Esophagus muscularis mucosa (tissue), 4 donors: ENCODE results near the gene PSME1.

Experiments used
- EP300 ChIP-seq: sonication (generic); formaldehyde crosslinking; IDR thresholded peaks from one replicate; pipeline ENCODE4 v1.6.1; 2017; ENCODE audit warnings: antibody characterized with exemption
- POLR2A ChIP-seq: fragments of 450-650 bp; IDR thresholded peaks from one replicate; pipeline ENCODE4 v1.6.1; 2017; ENCODE audit warnings: antibody characterized with exemption, moderate library complexity, mild to moderate bottlenecking, low read depth
- POLR2AphosphoS5 ChIP-seq, 2 donors: sonication (generic); formaldehyde crosslinking; IDR thresholded peaks; one replicate each; pipeline ENCODE4 v1.6.1; 2017; ENCODE audit warnings: antibody characterized with exemption in 2 of 2
- TF ChIP-seq, protein P1 (sequence below), 3 experiments: fragments of 200-600 bp in 2 of 3; fragments of 450-650 bp in 1 of 3; sonication (generic) in 2 of 3; IDR thresholded peaks; one replicate each; pipeline ENCODE4 v1.5.1; 2017 to 2019; ENCODE audit warnings: antibody characterized with exemption in 3 of 3, mild to moderate bottlenecking in 2 of 3, moderate library complexity in 1 of 3

DNA sequence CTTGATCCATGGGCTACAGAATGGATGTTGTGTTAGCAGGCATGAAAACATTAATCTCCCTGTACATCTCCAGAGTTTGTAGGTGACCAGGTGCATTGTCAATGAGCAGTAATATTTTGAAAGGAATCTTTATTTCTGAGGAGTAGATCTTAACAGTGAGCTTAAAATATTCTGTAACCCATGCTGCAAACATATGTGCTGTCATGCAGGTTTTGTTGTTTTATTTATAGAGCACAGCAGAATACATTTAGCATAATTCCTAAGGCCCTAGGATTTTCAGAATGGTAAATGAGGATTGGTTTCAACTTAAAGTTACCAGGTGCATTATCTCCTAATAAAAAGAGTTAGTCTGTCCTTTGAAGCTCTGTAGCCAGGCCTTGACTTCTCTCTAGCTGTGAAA is 9.1 kb upstream of the PSME1 start:
- TF ChIP-seq, protein P1, sequence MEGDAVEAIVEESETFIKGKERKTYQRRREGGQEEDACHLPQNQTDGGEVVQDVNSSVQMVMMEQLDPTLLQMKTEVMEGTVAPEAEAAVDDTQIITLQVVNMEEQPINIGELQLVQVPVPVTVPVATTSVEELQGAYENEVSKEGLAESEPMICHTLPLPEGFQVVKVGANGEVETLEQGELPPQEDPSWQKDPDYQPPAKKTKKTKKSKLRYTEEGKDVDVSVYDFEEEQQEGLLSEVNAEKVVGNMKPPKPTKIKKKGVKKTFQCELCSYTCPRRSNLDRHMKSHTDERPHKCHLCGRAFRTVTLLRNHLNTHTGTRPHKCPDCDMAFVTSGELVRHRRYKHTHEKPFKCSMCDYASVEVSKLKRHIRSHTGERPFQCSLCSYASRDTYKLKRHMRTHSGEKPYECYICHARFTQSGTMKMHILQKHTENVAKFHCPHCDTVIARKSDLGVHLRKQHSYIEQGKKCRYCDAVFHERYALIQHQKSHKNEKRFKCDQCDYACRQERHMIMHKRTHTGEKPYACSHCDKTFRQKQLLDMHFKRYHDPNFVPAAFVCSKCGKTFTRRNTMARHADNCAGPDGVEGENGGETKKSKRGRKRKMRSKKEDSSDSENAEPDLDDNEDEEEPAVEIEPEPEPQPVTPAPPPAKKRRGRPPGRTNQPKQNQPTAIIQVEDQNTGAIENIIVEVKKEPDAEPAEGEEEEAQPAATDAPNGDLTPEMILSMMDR (IDR thresholded peaks at IDR 0.05), result no peak
- TF ChIP-seq POLR2A, result no peak
- no peak for TF ChIP-seq POLR2AphosphoS5 (IDR thresholded peaks at IDR 0.05)
- no peak for TF ChIP-seq EP300
